ENCODE data around the gene ANKRD63. TPM values are rescaled to one million over a fixed set of nuclear protein-coding genes. Genes with fewer than 3 reads are reported as not detected.

The ANKRD63 gene
- total RNA-seq, 1 donor, result not detected

- H3K4me3 ChIP-seq (ENCODE audit: low read depth, low read length), result no peak overlapping the region
- no peak for DNase-seq (ENCODE audit: low read depth)
- TF ChIP-seq CTCF (IDR thresholded peaks at IDR 0.05; ENCODE audit: insufficient read depth, low read depth, low read length), result no peak
Measured at GRCh38 chr15:40286061-40286532, 3.2 kb upstream of the ANKRD63 start.

- H3K4me3 ChIP-seq (ENCODE audit: low read depth, low read length), result no peak overlapping the region
- no peak for DNase-seq (ENCODE audit: low read depth)
- TF ChIP-seq CTCF (IDR thresholded peaks at IDR 0.05; ENCODE audit: insufficient read depth, low read depth, low read length), result no peak
Measured at GRCh38 chr15:40285554-40286011, 2.7 kb upstream of the ANKRD63 start.

GRCh38 chr15:40285151-40285550 lies 2.3 kb upstream of the ANKRD63 start:
- TF ChIP-seq CTCF (IDR thresholded peaks at IDR 0.05; ENCODE audit: insufficient read depth, low read depth, low read length), result no peak
- peak; percentile 52 for DNase-seq (ENCODE audit: low read depth)
- no peak overlapping the region for H3K4me3 ChIP-seq (ENCODE audit: low read depth, low read length)

- H3K4me3 ChIP-seq (ENCODE audit: low read depth, low read length), result no peak overlapping the region
- no peak for TF ChIP-seq CTCF (IDR thresholded peaks at IDR 0.05; ENCODE audit: insufficient read depth, low read depth, low read length)
- no peak for DNase-seq (ENCODE audit: low read depth)
Measured at GRCh38 chr15:40283615-40284300, 894 bp upstream of the ANKRD63 start.

GRCh38 chr15:40282147-40282868 lies 556 bp downstream of the ANKRD63 start:
- DNase-seq (ENCODE audit: low read depth), result peak; percentile 20
- peak; percentile 37 for TF ChIP-seq CTCF (IDR thresholded peaks at IDR 0.05; ENCODE audit: insufficient read depth, low read depth, low read length)
- H3K4me3 ChIP-seq (ENCODE audit: low read depth, low read length), result peak overlapping the region; percentile 48

GRCh38 chr15:40281801-40282146 lies 1.1 kb downstream of the ANKRD63 start:
- peak overlapping the region; percentile 48 for H3K4me3 ChIP-seq (ENCODE audit: low read depth, low read length)
- DNase-seq (ENCODE audit: low read depth), result no peak
- no peak for TF ChIP-seq CTCF (IDR thresholded peaks at IDR 0.05; ENCODE audit: insufficient read depth, low read depth, low read length)

Measured in fibroblast of villous mesenchyme (primary cell).